Panc1 (cell line): ENCODE data around the gene SCNN1B.

Source experiments
- CTCF ChIP-seq: fragments of 450-650 bp; IDR thresholded peaks from 2 replicates; pipeline ENCODE4 v1.5.1; 2017; ENCODE audit warnings: mild to moderate bottlenecking
- POLR2AphosphoS5 ChIP-seq: IDR thresholded peaks from 2 replicates; pipeline ENCODE4 v1.6.1; 2012; ENCODE audit warnings: mild to moderate bottlenecking, low read depth, low read length, moderate library complexity
- REST ChIP-seq, 2 experiments: IDR thresholded peaks; 2 replicates each; pipeline ENCODE4 v1.6.1; 2011 to 2012; ENCODE audit warnings: low read depth in 2 of 2, control low read depth in 1 of 2, low read length in 1 of 2, mild to moderate bottlenecking in 1 of 2, moderate library complexity in 1 of 2; ENCODE audit not compliant: insufficient read depth in 1 of 2
- SIN3A ChIP-seq: IDR thresholded peaks from 2 replicates; pipeline ENCODE4 v1.6.1; 2012; ENCODE audit warnings: low read depth, mild to moderate bottlenecking, low read length, moderate library complexity, borderline replicate concordance; ENCODE audit not compliant: insufficient read depth
- TCF7L2 ChIP-seq: IDR thresholded peaks from 2 replicates; pipeline ENCODE4 v1.6.1; 2011; ENCODE audit warnings: mild to moderate bottlenecking, low read depth, low read length, inconsistent platforms

GRCh38 chr16:23339787-23340186, 37.7 kb downstream of the SCNN1B start:
- TF ChIP-seq CTCF (no peak), POLR2AphosphoS5 (no peak), SIN3A (no peak), REST (IDR thresholded peaks at IDR 0.05; ENCODE audit: insufficient read depth in 1 of 2, low read depth in 2 of 2, low read length in 1 of 2) (no peak), TCF7L2 (no peak)
